ENCODE measurements around the gene LITAF.
"Not testable (repeated sequence)": the region's sequence is repeated elsewhere in the genome, so short reads cannot be mapped to it uniquely, and the experiment has no call there.

Gene LITAF

GRCh38 chr16:11605564-11605886, 18.8 kb upstream of the LITAF start:
- H3K36me3 ChIP-seq, result no peaks in the 10 kb centered on the region
- no peaks in the 10 kb centered on the region for H3K4me1 ChIP-seq
- TF ChIP-seq CTCF (IDR thresholded peaks at IDR 0.05; ENCODE audit: low read depth, low read length), result no peak
- no peak overlapping the region for H3K4me3 ChIP-seq (ENCODE audit: low read depth, low read length)
- H3K9me3 ChIP-seq, result no peaks in the 10 kb centered on the region
- H3K27me3 ChIP-seq, result no peaks in the 10 kb centered on the region
- no peak for DNase-seq

GRCh38 chr16:11604783-11605563, 18.3 kb upstream of the LITAF start:
- TF ChIP-seq CTCF (IDR thresholded peaks at IDR 0.05; ENCODE audit: low read depth, low read length), result no peak
- Histone ChIP-seq H3K4me3 (ENCODE audit: low read depth, low read length) (no peak overlapping the region), H3K27me3 (no peaks in the 10 kb centered on the region), H3K4me1 (no peaks in the 10 kb centered on the region), H3K36me3 (no peaks in the 10 kb centered on the region), H3K9me3 (no peaks in the 10 kb centered on the region)
- no peak for DNase-seq

GRCh38 chr16:11604296-11604695, 17.6 kb upstream of the LITAF start:
- H3K9me3 ChIP-seq; H3K27me3 ChIP-seq; H3K4me3 ChIP-seq (ENCODE audit: low read depth, low read length); H3K4me1 ChIP-seq; H3K36me3 ChIP-seq; DNase-seq: not testable (repeated sequence)

- DNase-seq, result no peak
- H3K4me3 ChIP-seq (ENCODE audit: low read depth, low read length), result no peak overlapping the region
Observed at GRCh38 chr16:11603331-11603750, 16.6 kb upstream of the LITAF start.

GRCh38 chr16:11602321-11602720, 15.6 kb upstream of the LITAF start:
- no peaks in the 10 kb centered on the region for H3K27me3 ChIP-seq
- no peak for DNase-seq

More at GRCh38 chr16:11603331-11603750, 16.6 kb upstream of the LITAF start:
- no peak for TF ChIP-seq CTCF (IDR thresholded peaks at IDR 0.05; ENCODE audit: low read depth, low read length)
- H3K4me1 ChIP-seq, result no peaks in the 10 kb centered on the region
- no peaks in the 10 kb centered on the region for H3K36me3 ChIP-seq
- no peaks in the 10 kb centered on the region for H3K27me3 ChIP-seq
- H3K9me3 ChIP-seq, result no peaks in the 10 kb centered on the region

GRCh38 chr16:11601911-11602310, 15.2 kb upstream of the LITAF start:
- Histone ChIP-seq H3K4me1 (no peaks in the 10 kb centered on the region), H3K36me3 (no peaks in the 10 kb centered on the region), H3K4me3 (ENCODE audit: low read depth, low read length) (no peak overlapping the region), H3K27me3 (no peaks in the 10 kb centered on the region), H3K9me3 (no peaks in the 10 kb centered on the region)
- TF ChIP-seq CTCF (IDR thresholded peaks at IDR 0.05; ENCODE audit: low read depth, low read length), result no peak
- DNase-seq, result no peak

More at GRCh38 chr16:11602321-11602720, 15.6 kb upstream of the LITAF start:
- no peaks in the 10 kb centered on the region for H3K9me3 ChIP-seq
- TF ChIP-seq CTCF (IDR thresholded peaks at IDR 0.05; ENCODE audit: low read depth, low read length), result no peak
- no peak overlapping the region for H3K4me3 ChIP-seq (ENCODE audit: low read depth, low read length)
- no peaks in the 10 kb centered on the region for H3K4me1 ChIP-seq
- H3K36me3 ChIP-seq, result no peaks in the 10 kb centered on the region

All from BE2C (cell line).